OCI-LY1 (cell line): ENCODE results near the gene STAC2.

Source experiments
- EZH2 ChIP-seq: fragments of 200-600 bp; sonication (generic), shearing (Covaris generic); IDR thresholded peaks from 2 replicates; pipeline ENCODE4 v1.8.0; 2017; ENCODE audit warnings: borderline replicate concordance, mixed run types, mild to moderate bottlenecking, antibody characterized with exemption, low read length, moderate library complexity, mixed read lengths
- TF ChIP-seq, protein P1 (sequence below): fragments of 200-600 bp; sonication (generic), shearing (Covaris generic); IDR thresholded peaks from 2 replicates; pipeline ENCODE4 v1.5.1; 2017; ENCODE audit warnings: mild to moderate bottlenecking, antibody characterized with exemption, low read length, moderate library complexity, mixed read lengths

DNA sequence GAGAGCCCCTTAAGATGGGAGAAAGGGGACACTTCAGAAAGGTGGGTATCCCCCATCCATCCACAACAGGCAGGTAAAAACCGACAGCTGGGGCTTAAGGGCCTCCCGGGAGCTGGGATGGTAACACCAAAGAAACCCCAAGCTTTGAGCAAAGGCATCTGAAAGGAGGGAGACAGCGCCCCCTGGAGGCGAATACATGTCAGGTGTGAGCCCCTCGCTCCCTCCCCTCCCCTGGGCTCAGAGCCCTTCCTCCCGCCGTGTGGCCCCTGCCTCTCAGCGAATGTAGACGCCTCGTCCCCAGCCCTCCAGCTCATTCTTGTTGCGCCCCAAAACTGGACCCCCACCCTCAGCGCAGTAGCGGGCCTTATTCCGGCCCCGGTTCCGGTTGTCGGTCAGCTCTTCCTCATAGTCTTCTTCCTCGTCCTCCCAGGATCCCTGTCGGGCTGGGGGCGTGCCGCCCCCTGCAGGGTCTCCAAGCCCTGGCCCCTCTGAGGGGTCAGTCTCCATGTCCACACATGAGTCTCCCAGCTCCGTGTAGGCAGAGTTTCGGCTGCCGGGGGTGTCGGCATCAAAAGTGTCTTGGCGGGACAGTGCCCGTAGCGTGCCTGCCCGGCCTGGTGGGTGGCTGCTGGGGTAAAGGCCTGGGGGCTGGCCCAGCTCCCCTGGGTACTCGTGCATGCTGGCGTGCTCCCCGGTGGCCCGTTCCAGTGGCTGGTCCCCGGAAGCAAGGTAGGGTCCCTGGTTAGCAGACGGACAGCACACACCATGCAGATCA lies 50.6 kb downstream of the STAC2 start:
- TF ChIP-seq, protein P1, sequence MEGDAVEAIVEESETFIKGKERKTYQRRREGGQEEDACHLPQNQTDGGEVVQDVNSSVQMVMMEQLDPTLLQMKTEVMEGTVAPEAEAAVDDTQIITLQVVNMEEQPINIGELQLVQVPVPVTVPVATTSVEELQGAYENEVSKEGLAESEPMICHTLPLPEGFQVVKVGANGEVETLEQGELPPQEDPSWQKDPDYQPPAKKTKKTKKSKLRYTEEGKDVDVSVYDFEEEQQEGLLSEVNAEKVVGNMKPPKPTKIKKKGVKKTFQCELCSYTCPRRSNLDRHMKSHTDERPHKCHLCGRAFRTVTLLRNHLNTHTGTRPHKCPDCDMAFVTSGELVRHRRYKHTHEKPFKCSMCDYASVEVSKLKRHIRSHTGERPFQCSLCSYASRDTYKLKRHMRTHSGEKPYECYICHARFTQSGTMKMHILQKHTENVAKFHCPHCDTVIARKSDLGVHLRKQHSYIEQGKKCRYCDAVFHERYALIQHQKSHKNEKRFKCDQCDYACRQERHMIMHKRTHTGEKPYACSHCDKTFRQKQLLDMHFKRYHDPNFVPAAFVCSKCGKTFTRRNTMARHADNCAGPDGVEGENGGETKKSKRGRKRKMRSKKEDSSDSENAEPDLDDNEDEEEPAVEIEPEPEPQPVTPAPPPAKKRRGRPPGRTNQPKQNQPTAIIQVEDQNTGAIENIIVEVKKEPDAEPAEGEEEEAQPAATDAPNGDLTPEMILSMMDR = peak; percentile 89
- TF ChIP-seq EZH2 = no peak
